Right lobe of liver (tissue), 6 donors: ENCODE measurements around the gene PIK3C2G. TPM values are rescaled to one million over a fixed set of nuclear protein-coding genes. Genes with fewer than 3 reads are reported as not detected.

Source experiments
- ATAC-seq, 4 donors: fragments of 200-7000 bp; cut with Tn5 transposase; one replicate each; pipeline ENCODE4 v1.9.1; 2020; ENCODE audit warnings: mild to moderate bottlenecking in 4 of 4, moderate library complexity in 4 of 4
- DNase-seq, 3 donors: peaks; one replicate each; pipeline ENCODE4 v3.0.0-alpha.2; 2020
- H3K27ac ChIP-seq, 3 donors: fragments of 200-600 bp; one replicate each; pipeline ENCODE4 v1.8.0; 2022
- H3K27me3 ChIP-seq, 2 donors: fragments of 200-600 bp; one replicate each; pipeline ENCODE4 v1.8.0; 2022
- H3K36me3 ChIP-seq, 4 donors: fragments of 200-600 bp; sonication (generic) in 1 of 4; one replicate each; pipeline versions ENCODE4 v1.5.1 to v1.8.0; 2017 to 2022; ENCODE audit warnings: control low read depth in 1 of 4
- H3K4me1 ChIP-seq, 4 donors: fragments of 200-600 bp; sonication (generic) in 1 of 4; one replicate each; pipeline versions ENCODE4 v1.5.1 to v1.8.0; 2017 to 2022; ENCODE audit warnings: control low read depth in 1 of 4
- H3K4me3 ChIP-seq, 3 donors: fragments of 200-600 bp; one replicate each; pipeline ENCODE4 v1.8.0; 2022
- H3K9me3 ChIP-seq, 4 donors: fragments of 200-600 bp; sonication (generic) in 1 of 4; one replicate each; pipeline versions ENCODE4 v1.5.1 to v1.8.0; 2017 to 2022; ENCODE audit warnings: control low read depth in 1 of 4
- CTCF ChIP-seq, 4 donors: fragments of 200-600 bp in 3 of 4; fragments of 450-650 bp in 1 of 4; IDR thresholded peaks; one replicate each; pipeline versions ENCODE4 v1.5.1 to v1.8.0; 2016 to 2022; ENCODE audit warnings: antibody characterized with exemption in 4 of 4, mild to moderate bottlenecking in 2 of 4
- POLR2A ChIP-seq: fragments of 450-650 bp; IDR thresholded peaks from one replicate; pipeline ENCODE4 v1.6.1; 2017; ENCODE audit warnings: antibody characterized with exemption, mild to moderate bottlenecking
- WGBS: methylation state at CpG from one replicate; pipeline ENCODE4 v1.1.6; 2018; ENCODE audit warnings: low coverage, low lambda C conversion rate; ENCODE audit not compliant: insufficient coverage; ENCODE audit errors: missing lambda C conversion rate; 5-methylcytosine and 5-hydroxymethylcytosine counted together
- intact Hi-C, 2 donors: fragments of 100-400 bp; cut with DNase I; formaldehyde crosslinking; loops; one replicate each; pipeline versions ENCODE4 v1.11.2 to v1.14.1; 2022
- total RNA-seq, 6 experiments: library from RNA; depleted of rRNA in 2 of 6; stranded (reverse); fragments of >200 nt in 2 of 6; fragmentation: NEBNext Ultra II Directional in 3 of 6; extraction: Animal tissue kit (Norgen Biotek cat#: 25700) in 3 of 6; gene quantifications; one replicate each; pipeline versions ENCODE4 v1.1.0 to v1.2.4, GENCODE V29; 2016 to 2023
- donor health status: DM: no; HTN: yes; CAD: no.
- donor health status: DM: no; HTN: no; CAD: no.
- donor health status: DM: no; HTN: no; CAD: no.
- donor health status: DM: no; HTN: yes; CAD: no.
- donor health status: DM: no; HTN: yes; CAD: no.

PIK3C2G gene
- total RNA-seq, 6 experiments from 2014 or later = 12.5 to 30.5 (median 24.8) TPM

- no peak overlapping the region for H3K27ac ChIP-seq
- no peaks in the 10 kb centered on the region for H3K9me3 ChIP-seq
- no peak overlapping the region for H3K4me3 ChIP-seq
- no CpG with 5 or more reads among the region's 1 CpG for WGBS
- ATAC-seq (no peak), DNase-seq (no peak)
- peaks cover 0 to 8% (median under 1%) of the 10 kb centered on the region in 4 donors for H3K4me1 ChIP-seq
- intact Hi-C loops = no loop called here
- TF ChIP-seq CTCF (IDR thresholded peaks at IDR 0.05) (no peak), POLR2A (no peak)
- no peaks in the 10 kb centered on the region for H3K36me3 ChIP-seq
- H3K27me3 ChIP-seq = no peaks in the 10 kb centered on the region
These were observed 289.8 kb downstream of the PIK3C2G start for GRCh38 chr12:18551106-18551505.

- TF ChIP-seq CTCF (IDR thresholded peaks at IDR 0.05) (no peak), POLR2A (no peak)
- no peak for DNase-seq
These were observed 290.4 kb downstream of the PIK3C2G start for GRCh38 chr12:18551701-18552100.

GRCh38 chr12:18552829-18553228, 291.5 kb downstream of the PIK3C2G start:
- H3K36me3 ChIP-seq = no peaks in the 10 kb centered on the region
- H3K27me3 ChIP-seq = no peaks in the 10 kb centered on the region
- no peaks in the 10 kb centered on the region for H3K9me3 ChIP-seq
- DNase-seq (no peak), ATAC-seq (no peak)
- TF ChIP-seq CTCF (IDR thresholded peaks at IDR 0.05) = no peak
- TF ChIP-seq POLR2A = no peak
- no peak overlapping the region for H3K4me3 ChIP-seq
- no peak overlapping the region for H3K27ac ChIP-seq
- intact Hi-C loops = no loop called here
- 95% methylated on average over 5 of the region's 5 CpGs for WGBS
- no peaks in the 10 kb centered on the region for H3K4me1 ChIP-seq

More at GRCh38 chr12:18551701-18552100, 290.4 kb downstream of the PIK3C2G start:
- Histone ChIP-seq H3K27me3 (no peaks in the 10 kb centered on the region), H3K4me1 (peaks cover 0 to 2% (median 0%) of the 10 kb centered on the region in 4 donors), H3K4me3 (no peak overlapping the region), H3K27ac (no peak overlapping the region), H3K9me3 (no peaks in the 10 kb centered on the region), H3K36me3 (no peaks in the 10 kb centered on the region)
- intact Hi-C loops = no loop called here
- no peak for ATAC-seq
- 86% methylated on average over 3 of the region's 3 CpGs for WGBS

GRCh38 chr12:18556161-18556560, 294.8 kb downstream of the PIK3C2G start:
- TF ChIP-seq POLR2A (no peak), CTCF (IDR thresholded peaks at IDR 0.05) (no peak)
- no peaks in the 10 kb centered on the region for H3K27me3 ChIP-seq
- DNase-seq (no peak), ATAC-seq (no peak)
- no peaks in the 10 kb centered on the region for H3K36me3 ChIP-seq
- no peak overlapping the region for H3K27ac ChIP-seq
- no peaks in the 10 kb centered on the region for H3K4me1 ChIP-seq
- WGBS = 80% methylated on average over 2 of the region's 2 CpGs
- H3K9me3 ChIP-seq = no peaks in the 10 kb centered on the region
- intact Hi-C loops = no loop called here
- no peak overlapping the region for H3K4me3 ChIP-seq

GRCh38 chr12:18559242-18559641, 297.9 kb downstream of the PIK3C2G start:
- H3K4me3 ChIP-seq = no peak overlapping the region
- ATAC-seq (peak in 2 of 4 donors; percentile 10 to 12), DNase-seq (no peak)
- no peak for TF ChIP-seq POLR2A
- no peak for TF ChIP-seq CTCF (IDR thresholded peaks at IDR 0.05)
- no peaks in the 10 kb centered on the region for H3K4me1 ChIP-seq
- H3K27me3 ChIP-seq = no peaks in the 10 kb centered on the region
- intact Hi-C loops = no loop called here
- H3K36me3 ChIP-seq = peaks cover 0 to 2% (median 0%) of the 10 kb centered on the region in 4 donors
- 36% methylated on average over 1 of the region's 1 CpG for WGBS
- H3K27ac ChIP-seq = no peak overlapping the region
- no peaks in the 10 kb centered on the region for H3K9me3 ChIP-seq
